OCI-LY3 (cell line): ENCODE results near the gene HMBS.

Source experiments
- H2AFZ ChIP-seq: fragments of 200-600, 300-600 bp; shearing (Covaris generic); 2 replicates; pipeline ENCODE4 v1.6.0; 2014; ENCODE audit warnings: antibody characterized with exemption, low read depth, low read length
- H3K27ac ChIP-seq: fragments of 200-600, 300-600 bp; sonication (generic); 2 replicates; pipeline ENCODE4 v1.5.1; 2014; ENCODE audit warnings: mild to moderate bottlenecking, low read length, moderate library complexity, mixed read lengths
- H3K27me3 ChIP-seq: fragments of 200-600, 300-600 bp; sonication (generic); 2 replicates; pipeline ENCODE4 v1.6.1; 2014; ENCODE audit warnings: low read depth, low read length, mixed read lengths
- H3K36me3 ChIP-seq: fragments of 200-600, 300-600 bp; sonication (generic); replicated peaks from 2 replicates; pipeline ENCODE3; 2014; ENCODE audit warnings: low read depth, low read length, mixed read lengths
- H3K4me1 ChIP-seq: fragments of 300-600, 200-600 bp; sonication (generic); 2 replicates; pipeline ENCODE4 v1.6.1; 2014; ENCODE audit warnings: low read length, mixed read lengths
- H3K4me2 ChIP-seq: fragments of 200-600, 300-600 bp; sonication (generic); 2 replicates; pipeline ENCODE4 v1.6.1; 2014; ENCODE audit warnings: low read length, mixed read lengths
- H3K4me3 ChIP-seq: fragments of 300-600, 200-600 bp; sonication (generic); 2 replicates; pipeline ENCODE4 v1.5.1; 2014; ENCODE audit warnings: antibody characterized with exemption, mild to moderate bottlenecking, low read length, moderate library complexity
- H3K79me2 ChIP-seq: fragments of 300-600, 200-600 bp; shearing (Covaris generic); 2 replicates; pipeline ENCODE4 v1.6.1; 2014; ENCODE audit warnings: mild to moderate bottlenecking, low read length, mixed read lengths
- H3K9ac ChIP-seq: fragments of 300-600, 200-600 bp; shearing (Covaris generic); 2 replicates; pipeline ENCODE4 v1.6.0; 2014; ENCODE audit warnings: mild to moderate bottlenecking, low read length, moderate library complexity
- H3K9me3 ChIP-seq: fragments of 200-600, 300-600 bp; shearing (Covaris generic); 2 replicates; pipeline ENCODE4 v1.6.1; 2014; ENCODE audit warnings: low read length, mixed read lengths; ENCODE audit not compliant: insufficient read depth
- H4K20me1 ChIP-seq: fragments of 200-600, 300-600 bp; sonication (generic); 2 replicates; pipeline ENCODE4 v1.6.1; 2016; ENCODE audit warnings: low read length, mixed read lengths; ENCODE audit not compliant: insufficient read depth
- CTCF ChIP-seq: fragments of 200-600, 300-600 bp; sonication (generic); IDR thresholded peaks from 2 replicates; pipeline ENCODE4 v1.5.1; 2014; ENCODE audit warnings: antibody characterized with exemption, low read length, low read depth
- EZH2phosphoT487 ChIP-seq: fragments of 200-600 bp; shearing (Covaris generic); IDR thresholded peaks from 2 replicates; pipeline ENCODE4 v1.6.1; 2018; ENCODE audit warnings: antibody characterized with exemption, mixed run types, low read depth

Gene HMBS

GRCh38 chr11:119042927-119043326 is 41.8 kb upstream of the HMBS start:
- H3K4me1 ChIP-seq = peaks cover 32% of the 10 kb centered on the region
- H2AFZ ChIP-seq = no peak overlapping the region
- H3K9ac ChIP-seq = no peak overlapping the region
- no peaks in the 10 kb centered on the region for H4K20me1 ChIP-seq
- H3K9me3 ChIP-seq = no peaks in the 10 kb centered on the region
- H3K79me2 ChIP-seq = no peaks in the 10 kb centered on the region
- H3K27me3 ChIP-seq = no peaks in the 10 kb centered on the region
- no peak for TF ChIP-seq CTCF
- no peak for TF ChIP-seq EZH2phosphoT487
- no peak overlapping the region for H3K4me3 ChIP-seq
- H3K36me3 ChIP-seq = peaks cover 34% of the 10 kb centered on the region
- no peak overlapping the region for H3K27ac ChIP-seq
- no peak overlapping the region for H3K4me2 ChIP-seq

GRCh38 chr11:119044708-119045107 is 40.0 kb upstream of the HMBS start:
- Histone ChIP-seq H3K27me3 (no peaks in the 10 kb centered on the region), H3K27ac (no peak overlapping the region), H3K9ac (no peak overlapping the region), H2AFZ (no peak overlapping the region), H3K4me2 (no peak overlapping the region), H3K4me3 (no peak overlapping the region), H4K20me1 (no peaks in the 10 kb centered on the region), H3K4me1 (peaks cover 42% of the 10 kb centered on the region), H3K9me3 (no peaks in the 10 kb centered on the region), H3K79me2 (peaks cover 9% of the 10 kb centered on the region), H3K36me3 (peaks cover 52% of the 10 kb centered on the region)
- TF ChIP-seq EZH2phosphoT487 = no peak
- TF ChIP-seq CTCF = no peak

GRCh38 chr11:119046489-119046888 is 38.2 kb upstream of the HMBS start:
- peak overlapping the region; percentile 73; the same call in 1 of the 2 replicates for H3K27ac ChIP-seq
- H3K27me3 ChIP-seq = no peaks in the 10 kb centered on the region
- H3K9me3 ChIP-seq = no peaks in the 10 kb centered on the region
- TF ChIP-seq EZH2phosphoT487 (no peak), CTCF (no peak)
- H3K4me2 ChIP-seq = no peak overlapping the region
- no peak overlapping the region for H3K4me3 ChIP-seq
- no peak overlapping the region for H2AFZ ChIP-seq
- peaks cover 64% of the 10 kb centered on the region for H3K36me3 ChIP-seq
- H3K79me2 ChIP-seq = peaks cover 25% of the 10 kb centered on the region
- no peak overlapping the region for H3K9ac ChIP-seq
- peaks cover 50% of the 10 kb centered on the region for H3K4me1 ChIP-seq
- H4K20me1 ChIP-seq = no peaks in the 10 kb centered on the region

GRCh38 chr11:119047205-119047604 is 37.5 kb upstream of the HMBS start:
- Histone ChIP-seq H3K79me2 (peaks cover 25% of the 10 kb centered on the region), H2AFZ (no peak overlapping the region), H3K4me1 (peaks cover 50% of the 10 kb centered on the region), H3K9me3 (no peaks in the 10 kb centered on the region), H3K9ac (peak overlapping the region; percentile 31; the same call in 1 of the 2 replicates), H3K27me3 (no peaks in the 10 kb centered on the region), H3K36me3 (peaks cover 65% of the 10 kb centered on the region), H3K27ac (peak overlapping the region; percentile 73), H3K4me3 (no peak overlapping the region), H3K4me2 (peak overlapping the region; percentile 33), H4K20me1 (no peaks in the 10 kb centered on the region)
- TF ChIP-seq CTCF (no peak), EZH2phosphoT487 (no peak)
